ENCODE results near the gene SENP7. TPM values are rescaled to one million over a fixed set of nuclear protein-coding genes. Genes with fewer than 3 reads are reported as not detected.
"Not testable (repeated sequence)": the region's sequence is repeated elsewhere in the genome, so short reads cannot be mapped to it uniquely, and the experiment has no call there.

SENP7 gene
- total RNA-seq, 1 donor from 2014 or later: 14.7 TPM

- DNase-seq (ENCODE audit: low read depth in 2 of 2): no peak
Observed at GRCh38 chr3:101329016-101329673, 183.9 kb downstream of the SENP7 start.

GRCh38 chr3:101325393-101326134 lies 187.4 kb downstream of the SENP7 start:
- DNase-seq (ENCODE audit: low read depth in 2 of 2): no peak

- DNase-seq (ENCODE audit: low read depth in 2 of 2): no peak
Observed at GRCh38 chr3:101320475-101320874, 192.5 kb downstream of the SENP7 start, which contains the start of gene IMPG2. TSS of gene IMPG2 (minus strand) at chr3:101320575. CDS start at chr3:101320372, 203 bp downstream.

GRCh38 chr3:101319531-101319930 lies 193.5 kb downstream of the SENP7 start:
- DNase-seq (ENCODE audit: low read depth in 2 of 2): peak in 1 of 2 donors; percentile 10

- DNase-seq (ENCODE audit: low read depth in 2 of 2): no peak
Observed at GRCh38 chr3:101312545-101312944, 200.5 kb downstream of the SENP7 start.

GRCh38 chr3:101311676-101312075 lies 201.3 kb downstream of the SENP7 start:
- peak in 1 of 2 donors; percentile 8 for DNase-seq (ENCODE audit: low read depth in 2 of 2)

- DNase-seq (ENCODE audit: low read depth in 2 of 2): no peak
Observed at GRCh38 chr3:101310978-101311375, 202.0 kb downstream of the SENP7 start.

GRCh38 chr3:101308147-101308772 lies 204.8 kb downstream of the SENP7 start:
- DNase-seq (ENCODE audit: low read depth in 2 of 2): not testable (repeated sequence)

- peak in 1 of 2 donors; percentile 27 for DNase-seq (ENCODE audit: low read depth in 2 of 2)
Observed at GRCh38 chr3:101303836-101304235, 209.2 kb downstream of the SENP7 start.

GRCh38 chr3:101303089-101303731 lies 209.8 kb downstream of the SENP7 start:
- DNase-seq (ENCODE audit: low read depth in 2 of 2): peak in 1 of 2 donors; percentile 75

- no peak for DNase-seq (ENCODE audit: low read depth in 2 of 2)
Observed at GRCh38 chr3:101300073-101300472, 212.9 kb downstream of the SENP7 start.

- DNase-seq (ENCODE audit: low read depth in 2 of 2): peak in 1 of 2 donors; percentile 5
Observed at GRCh38 chr3:101292027-101292426, 221.0 kb downstream of the SENP7 start.

GRCh38 chr3:101288294-101288693 lies 224.7 kb downstream of the SENP7 start:
- DNase-seq (ENCODE audit: low read depth in 2 of 2): no peak

GRCh38 chr3:101284757-101285156 lies 228.3 kb downstream of the SENP7 start:
- no peak for DNase-seq (ENCODE audit: low read depth in 2 of 2)

GRCh38 chr3:101281521-101282030 lies 231.4 kb downstream of the SENP7 start:
- DNase-seq (ENCODE audit: low read depth in 2 of 2): no peak

- no peak for DNase-seq (ENCODE audit: low read depth in 2 of 2)
Observed at GRCh38 chr3:101279765-101280385, 233.1 kb downstream of the SENP7 start.

- no peak for DNase-seq (ENCODE audit: low read depth in 2 of 2)
Observed at GRCh38 chr3:101279162-101279561, 233.8 kb downstream of the SENP7 start.

- DNase-seq (ENCODE audit: low read depth in 2 of 2): no peak
Observed at GRCh38 chr3:101278727-101279126, 234.3 kb downstream of the SENP7 start.
